Astrocyte (in vitro differentiated cells and primary cell): ENCODE measurements around the gene NSMCE1. TPM values are rescaled to one million over a fixed set of nuclear protein-coding genes. Genes with fewer than 3 reads are reported as not detected.

Experiments
- DNase-seq: peaks from one replicate; pipeline ENCODE4 v3.0.0-alpha.2; 2010; ENCODE audit warnings: low read depth
- FAIRE-seq: peaks from 2 replicates; lab custom pipeline; 2011; peaks lifted over from hg19 to GRCh38; lab: Jason Lieb, UNC
- H2AFZ ChIP-seq: 2 replicates; pipeline ENCODE4 v1.6.0; 2012; ENCODE audit warnings: low read depth, low read length, inconsistent platforms
- H3K27ac ChIP-seq: 2 replicates; pipeline ENCODE4 v1.5.1; 2011; ENCODE audit warnings: low read depth, low read length, inconsistent platforms
- H3K27me3 ChIP-seq: 2 replicates; pipeline ENCODE4 v1.6.0; 2011; ENCODE audit warnings: low read length, inconsistent platforms; ENCODE audit not compliant: insufficient read depth
- H3K36me3 ChIP-seq: 2 replicates; pipeline ENCODE4 v1.5.1; 2011; ENCODE audit warnings: low read length, inconsistent platforms; ENCODE audit not compliant: insufficient read depth
- H3K4me1 ChIP-seq: 2 replicates; pipeline ENCODE4 v1.5.1; 2011; ENCODE audit warnings: low read length, inconsistent platforms; ENCODE audit not compliant: insufficient read depth
- H3K4me2 ChIP-seq: 2 replicates; pipeline ENCODE4 v1.6.0; 2012; ENCODE audit warnings: low read length, inconsistent platforms
- H3K4me3 ChIP-seq: 2 replicates; pipeline ENCODE4 v1.5.1; 2011; ENCODE audit warnings: low read depth, mild to moderate bottlenecking, low read length, inconsistent platforms; ENCODE audit not compliant: insufficient read depth
- H3K79me2 ChIP-seq: 2 replicates; pipeline ENCODE4 v1.6.0; 2012; ENCODE audit warnings: mild to moderate bottlenecking, low read length, inconsistent platforms; ENCODE audit not compliant: insufficient read depth
- H3K9ac ChIP-seq: 2 replicates; pipeline ENCODE4 v1.6.0; 2012; ENCODE audit warnings: mild to moderate bottlenecking, low read length, inconsistent platforms
- H3K9me3 ChIP-seq: 2 replicates; pipeline ENCODE4 v1.5.1; 2012; ENCODE audit warnings: low read depth, mild to moderate bottlenecking, low read length, inconsistent platforms; ENCODE audit not compliant: insufficient read depth
- H4K20me1 ChIP-seq: 2 replicates; pipeline ENCODE4 v1.6.0; 2012; ENCODE audit warnings: low read length, inconsistent platforms; ENCODE audit not compliant: insufficient read depth
- H3K27ac Mint-ChIP-seq: one replicate; pipeline ENCODE4 v1.8.0; 2021; ENCODE audit warnings: mild to moderate bottlenecking, mixed read lengths; ENCODE audit not compliant: unreplicated experiment
- H3K27me3 Mint-ChIP-seq: one replicate; pipeline ENCODE4 v1.8.0; 2021; ENCODE audit warnings: low read depth, mixed read lengths; ENCODE audit not compliant: unreplicated experiment
- H3K36me3 Mint-ChIP-seq: one replicate; pipeline ENCODE4 v1.8.0; 2021; ENCODE audit warnings: low read depth, mixed read lengths; ENCODE audit not compliant: unreplicated experiment
- H3K4me1 Mint-ChIP-seq: one replicate; pipeline ENCODE4 v1.8.0; 2021; ENCODE audit warnings: low read depth, mixed read lengths; ENCODE audit not compliant: unreplicated experiment
- H3K4me3 Mint-ChIP-seq: one replicate; pipeline ENCODE4 v1.8.0; 2021; ENCODE audit warnings: mild to moderate bottlenecking, moderate library complexity, mixed read lengths; ENCODE audit not compliant: unreplicated experiment
- H3K9me3 Mint-ChIP-seq: one replicate; pipeline ENCODE4 v1.8.0; 2021; ENCODE audit warnings: mild to moderate bottlenecking, mixed read lengths; ENCODE audit not compliant: unreplicated experiment
- CTCF ChIP-seq: IDR thresholded peaks from 2 replicates; pipeline ENCODE4 v1.5.1; 2011; ENCODE audit warnings: low read depth, mild to moderate bottlenecking, inconsistent platforms, low read length, moderate library complexity; ENCODE audit not compliant: insufficient read depth
- EZH2 ChIP-seq: IDR thresholded peaks from 2 replicates; pipeline ENCODE4 v1.6.1; 2012; ENCODE audit warnings: mild to moderate bottlenecking, low read length, inconsistent platforms; ENCODE audit not compliant: insufficient read depth
- total RNA-seq: library from RNA; stranded (reverse); gene quantifications from 2 replicates; pipeline ENCODE4 v1.2.1, GENCODE V29; 2021

The NSMCE1 gene
- total RNA-seq, 1 donor from 2014 or later: 12.1 TPM

DNA sequence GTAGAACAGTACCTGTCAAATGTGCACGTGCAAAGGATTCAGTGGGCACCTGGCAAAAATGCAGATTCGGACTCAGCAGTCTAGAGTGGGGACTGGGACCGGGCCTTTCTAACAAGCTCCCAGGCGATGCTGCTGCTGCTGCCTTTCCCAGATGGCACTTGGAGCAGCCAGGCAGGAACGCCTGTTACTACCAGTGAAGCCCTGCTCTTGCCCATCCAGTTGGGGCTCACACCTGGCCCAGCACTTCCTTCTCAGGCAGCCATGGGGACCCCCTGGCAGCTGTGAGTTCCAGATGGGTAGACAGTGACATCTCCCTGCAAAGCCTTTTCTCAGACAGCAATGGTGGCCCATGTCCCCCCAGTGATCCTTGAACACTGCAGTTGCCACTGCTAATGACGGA, 34.8 kb downstream of the NSMCE1 start:
- Mint-ChIP-seq H3K27ac (no peak overlapping the region), H3K4me3 (no peak overlapping the region), H3K4me1 (peaks cover 31% of the 10 kb centered on the region), H3K9me3 (no peaks in the 10 kb centered on the region), H3K36me3 (peaks cover 4% of the 10 kb centered on the region), H3K27me3 (no peaks in the 10 kb centered on the region)
- no peak overlapping the region for H3K9ac ChIP-seq
- no peak for DNase-seq
- no peak for TF ChIP-seq EZH2
- no peak for TF ChIP-seq CTCF
- no peak overlapping the region for H2AFZ ChIP-seq
- no peaks in the 10 kb centered on the region for H3K27me3 ChIP-seq
- no peak overlapping the region for H3K4me3 ChIP-seq
- no peak overlapping the region for H3K27ac ChIP-seq
- FAIRE-seq: no peak
- no peaks in the 10 kb centered on the region for H3K9me3 ChIP-seq
- no peaks in the 10 kb centered on the region for H4K20me1 ChIP-seq
- H3K4me2 ChIP-seq: no peak overlapping the region
- peaks cover 29% of the 10 kb centered on the region for H3K4me1 ChIP-seq
- no peaks in the 10 kb centered on the region for H3K79me2 ChIP-seq
- H3K36me3 ChIP-seq: no peaks in the 10 kb centered on the region

DNA sequence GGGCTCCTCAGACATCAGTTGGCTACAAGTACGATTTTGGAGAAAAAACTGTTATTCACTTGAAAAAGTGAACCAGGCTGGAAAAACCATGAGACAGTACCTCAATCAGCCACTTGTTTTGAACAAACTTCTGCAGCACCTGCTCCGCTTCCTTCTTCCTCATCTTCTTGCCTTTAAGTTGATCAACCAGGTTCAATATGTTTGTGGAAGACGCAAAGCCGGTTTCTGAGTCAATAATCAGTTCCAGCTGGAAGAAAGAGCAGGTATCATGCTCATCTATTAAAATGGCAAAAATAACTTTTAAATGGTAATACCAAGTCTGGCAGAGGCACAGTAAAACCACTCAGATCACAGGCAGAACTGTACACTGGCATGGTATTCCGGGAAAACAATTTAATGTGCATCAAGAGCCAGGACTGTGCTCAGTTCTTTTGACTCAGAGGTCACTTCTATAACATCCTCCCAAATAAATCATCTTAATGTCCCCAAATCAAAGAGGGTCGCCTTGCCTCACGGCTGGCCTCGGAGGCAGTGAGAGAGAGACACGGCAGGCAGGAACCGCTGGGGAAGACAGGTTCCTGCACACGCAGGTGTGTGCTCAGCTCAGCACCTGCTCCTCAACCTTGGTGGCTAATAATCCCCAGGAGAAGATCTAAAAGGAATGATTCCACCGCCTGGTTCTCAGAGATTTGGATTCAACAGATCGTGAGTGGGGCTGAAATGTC, 35.5 kb downstream of the NSMCE1 start:
- peaks cover 4% of the 10 kb centered on the region for H3K36me3 Mint-ChIP-seq
- H3K9ac ChIP-seq: no peak overlapping the region

More for the DNA sequence above, 35.5 kb downstream of the NSMCE1 start:
- no peak overlapping the region for H3K27ac Mint-ChIP-seq
- no peaks in the 10 kb centered on the region for H3K27me3 Mint-ChIP-seq
- Histone ChIP-seq H3K9me3 (no peaks in the 10 kb centered on the region), H3K4me2 (no peak overlapping the region), H2AFZ (no peak overlapping the region), H3K36me3 (no peaks in the 10 kb centered on the region), H3K27ac (no peak overlapping the region), H4K20me1 (no peaks in the 10 kb centered on the region), H3K4me3 (no peak overlapping the region), H3K27me3 (no peaks in the 10 kb centered on the region), H3K4me1 (peaks cover 29% of the 10 kb centered on the region), H3K79me2 (no peaks in the 10 kb centered on the region)
- no peaks in the 10 kb centered on the region for H3K9me3 Mint-ChIP-seq
- DNase-seq: no peak
- peaks cover 28% of the 10 kb centered on the region for H3K4me1 Mint-ChIP-seq
- TF ChIP-seq EZH2 (no peak), CTCF (no peak)
- H3K4me3 Mint-ChIP-seq: no peak overlapping the region
- FAIRE-seq: no peak
